Panc1 (cell line): ENCODE data around the gene KCTD6.

Experiments used
- CTCF ChIP-seq: fragments of 450-650 bp; IDR thresholded peaks from 2 replicates; pipeline ENCODE4 v1.5.1; 2017; ENCODE audit warnings: mild to moderate bottlenecking
- POLR2AphosphoS5 ChIP-seq: IDR thresholded peaks from 2 replicates; pipeline ENCODE4 v1.6.1; 2012; ENCODE audit warnings: mild to moderate bottlenecking, low read depth, low read length, moderate library complexity
- REST ChIP-seq, 2 experiments: IDR thresholded peaks; 2 replicates each; pipeline ENCODE4 v1.6.1; 2011 to 2012; ENCODE audit warnings: low read depth in 2 of 2, control low read depth in 1 of 2, low read length in 1 of 2, mild to moderate bottlenecking in 1 of 2, moderate library complexity in 1 of 2; ENCODE audit not compliant: insufficient read depth in 1 of 2
- SIN3A ChIP-seq: IDR thresholded peaks from 2 replicates; pipeline ENCODE4 v1.6.1; 2012; ENCODE audit warnings: low read depth, mild to moderate bottlenecking, low read length, moderate library complexity, borderline replicate concordance; ENCODE audit not compliant: insufficient read depth
- TCF7L2 ChIP-seq: IDR thresholded peaks from 2 replicates; pipeline ENCODE4 v1.6.1; 2011; ENCODE audit warnings: mild to moderate bottlenecking, low read depth, low read length, inconsistent platforms

- TF ChIP-seq POLR2AphosphoS5 (no peak), CTCF (no peak), SIN3A (no peak), REST (IDR thresholded peaks at IDR 0.05; ENCODE audit: insufficient read depth in 1 of 2, low read depth in 2 of 2, low read length in 1 of 2) (no peak), TCF7L2 (no peak)
Measured at GRCh38 chr3:58464866-58465265, 27.0 kb upstream of the KCTD6 start.
